Renal cortical epithelial cell (primary cell): Measurements from ENCODE around the gene KCNS1. TPM values are rescaled to one million over a fixed set of nuclear protein-coding genes. Genes with fewer than 3 reads are reported as not detected.
"Not testable (repeated sequence)": the region's sequence is repeated elsewhere in the genome, so short reads cannot be mapped to it uniquely, and the experiment has no call there.

ENCODE experiments used
- DNase-seq: peaks from one replicate; pipeline ENCODE4 v3.0.0-alpha.2; 2011; ENCODE audit warnings: low read depth
- total RNA-seq: library from RNA; depleted of rRNA; stranded (reverse); fragments of >200 nt; gene quantifications from 2 replicates; pipeline ENCODE4 v1.2.3, GENCODE V29; 2014

The KCNS1 gene, protein sequence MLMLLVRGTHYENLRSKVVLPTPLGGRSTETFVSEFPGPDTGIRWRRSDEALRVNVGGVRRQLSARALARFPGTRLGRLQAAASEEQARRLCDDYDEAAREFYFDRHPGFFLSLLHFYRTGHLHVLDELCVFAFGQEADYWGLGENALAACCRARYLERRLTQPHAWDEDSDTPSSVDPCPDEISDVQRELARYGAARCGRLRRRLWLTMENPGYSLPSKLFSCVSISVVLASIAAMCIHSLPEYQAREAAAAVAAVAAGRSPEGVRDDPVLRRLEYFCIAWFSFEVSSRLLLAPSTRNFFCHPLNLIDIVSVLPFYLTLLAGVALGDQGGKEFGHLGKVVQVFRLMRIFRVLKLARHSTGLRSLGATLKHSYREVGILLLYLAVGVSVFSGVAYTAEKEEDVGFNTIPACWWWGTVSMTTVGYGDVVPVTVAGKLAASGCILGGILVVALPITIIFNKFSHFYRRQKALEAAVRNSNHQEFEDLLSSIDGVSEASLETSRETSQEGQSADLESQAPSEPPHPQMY
- total RNA-seq, result 12.3 and 22.6 TPM in 2 replicates

DNA sequence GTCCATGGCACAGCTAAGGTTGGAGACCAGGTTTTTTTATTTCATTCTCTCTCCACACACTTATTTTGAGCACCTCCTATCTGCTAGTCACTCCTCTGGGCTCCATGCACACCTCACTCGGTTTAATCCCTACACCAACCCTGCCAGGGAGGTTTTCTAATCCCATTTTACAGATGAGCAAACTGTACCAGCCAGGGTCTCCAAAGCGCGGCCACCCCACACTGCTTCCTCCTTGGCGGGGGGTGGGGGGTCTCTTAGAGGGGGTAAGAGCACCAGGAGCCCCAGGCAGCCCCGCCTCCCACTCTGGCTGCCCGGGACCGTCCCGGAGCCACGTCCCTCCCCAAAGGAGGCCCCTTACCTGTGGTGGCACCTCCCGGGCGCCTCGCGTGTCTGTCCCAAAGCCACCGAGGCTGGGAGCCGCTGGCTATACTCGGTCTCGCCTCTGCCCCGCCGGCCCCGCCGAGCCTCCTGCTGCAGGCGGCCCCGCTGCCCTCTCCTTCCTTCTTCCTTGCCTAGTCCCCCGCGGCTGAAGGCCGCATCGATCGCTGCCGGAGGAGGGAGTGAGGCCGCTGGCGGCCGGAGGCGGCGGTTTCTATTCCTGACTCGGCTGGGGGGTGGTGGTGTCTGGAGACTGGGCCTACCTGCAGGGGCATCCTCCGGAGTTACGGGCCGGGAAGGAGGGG, at the start of gene KCNS1:
TSS of gene KCNS1 (minus strand) at position 565 of the 683 bp plus-strand sequence. CDS start 1,891 bp downstream, outside the sequence.
- no peak for DNase-seq

DNA sequence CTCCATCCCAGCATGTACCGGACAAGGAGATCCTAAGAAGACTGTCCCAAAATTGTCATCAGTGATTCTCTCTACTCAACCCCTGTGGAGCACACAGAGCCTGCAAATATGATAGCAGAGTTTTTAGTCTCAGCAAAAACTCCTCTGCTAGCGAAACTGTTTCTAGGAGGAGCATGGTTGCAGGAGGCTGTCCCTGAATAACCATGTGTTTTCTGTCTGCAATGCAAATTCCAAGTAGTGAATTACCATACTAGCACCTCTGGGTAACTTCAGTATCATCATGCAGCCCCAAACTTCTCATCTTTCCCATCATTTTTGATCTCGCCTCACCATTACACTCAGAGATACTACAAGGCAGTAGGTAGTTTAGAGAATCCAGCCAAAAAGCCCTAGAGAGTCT, 48.1 kb upstream of the KCNS1 start:
- no peak for DNase-seq

DNA sequence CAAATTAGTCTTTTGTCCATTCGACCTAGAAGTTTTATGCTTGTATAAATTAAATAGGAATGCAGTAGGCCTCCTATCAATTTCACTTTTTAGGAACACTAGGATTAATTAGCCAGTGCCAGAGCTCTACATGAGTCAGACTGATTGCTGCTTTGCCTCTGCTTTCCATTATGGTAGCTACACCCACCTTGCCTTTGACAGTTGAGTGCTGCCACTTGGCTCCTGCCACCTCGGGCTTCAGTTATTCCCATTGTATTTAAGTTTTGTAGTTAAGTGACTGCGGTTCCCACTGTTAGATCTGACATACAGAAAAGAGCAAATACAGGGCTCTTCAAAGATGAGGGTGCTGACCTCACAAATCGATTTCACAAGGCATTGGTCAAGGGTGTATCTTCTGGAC, 39.9 kb upstream of the KCNS1 start:
- no peak for DNase-seq

DNA sequence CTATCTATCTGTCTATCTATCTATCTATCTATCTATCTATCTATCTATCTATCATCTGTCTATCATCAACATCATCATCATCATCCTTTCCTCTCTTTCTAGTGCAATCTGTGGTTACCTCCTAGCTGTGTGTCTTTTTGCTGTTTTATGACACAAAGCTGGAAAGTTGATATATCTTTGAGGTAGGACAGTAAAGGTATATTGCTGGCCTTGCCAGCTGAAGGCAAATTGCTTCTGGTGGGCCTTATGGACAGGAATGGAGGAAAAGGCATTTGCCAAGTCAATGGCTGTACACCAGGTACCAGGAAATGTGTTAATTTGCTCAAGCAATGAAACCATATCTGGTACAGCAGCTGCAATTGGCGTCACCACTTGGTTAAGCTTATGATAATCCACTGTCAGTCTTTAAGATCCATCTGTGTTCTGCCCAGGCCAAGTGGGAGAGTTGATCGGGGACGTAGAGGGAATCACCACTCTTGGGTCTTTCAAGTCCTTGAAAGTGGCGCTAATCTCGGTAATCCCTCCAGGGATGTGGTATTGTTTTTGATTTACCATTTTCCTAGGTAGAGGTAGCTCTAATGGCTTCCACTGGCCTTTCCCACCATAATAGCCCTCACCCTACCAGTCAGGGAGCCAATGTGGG, 38.9 kb upstream of the KCNS1 start:
- not testable (repeated sequence) for DNase-seq

DNA sequence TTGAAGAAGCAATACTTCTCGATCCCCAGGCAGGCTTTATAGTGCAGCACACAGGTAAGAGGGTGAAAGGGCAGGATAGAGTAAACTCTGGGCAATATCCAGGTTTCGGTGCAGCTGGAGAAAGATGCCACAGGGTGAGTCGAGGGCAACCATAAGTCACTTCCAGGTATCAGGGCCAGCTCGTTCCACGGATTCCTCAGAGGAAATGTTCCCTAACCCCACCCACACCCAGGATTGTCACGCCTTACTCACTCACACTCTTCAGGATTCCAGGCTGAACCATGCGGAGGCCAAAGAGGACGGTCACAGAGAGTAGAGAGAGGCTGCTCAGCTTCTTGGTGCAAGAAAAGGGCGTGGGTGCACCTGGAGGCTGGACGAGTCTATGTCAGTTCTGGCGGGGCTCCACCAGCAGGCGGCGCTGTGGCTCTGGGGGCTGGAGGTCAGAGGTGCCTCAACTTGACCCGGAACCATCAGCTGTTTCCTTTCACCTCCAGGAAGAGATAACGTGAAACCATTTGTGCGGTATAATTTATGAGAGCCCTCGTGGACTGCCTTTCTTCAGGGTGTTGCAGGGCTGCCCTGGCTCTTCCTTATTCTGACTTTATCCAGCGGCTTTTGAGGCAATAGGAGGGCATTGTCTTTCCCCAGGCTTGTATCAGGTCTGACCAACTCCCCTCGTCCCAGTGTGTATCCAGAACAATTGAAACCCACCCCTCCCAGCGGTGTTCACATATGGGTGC, 37.8 kb upstream of the KCNS1 start:
- peak; percentile 51 for DNase-seq

DNA sequence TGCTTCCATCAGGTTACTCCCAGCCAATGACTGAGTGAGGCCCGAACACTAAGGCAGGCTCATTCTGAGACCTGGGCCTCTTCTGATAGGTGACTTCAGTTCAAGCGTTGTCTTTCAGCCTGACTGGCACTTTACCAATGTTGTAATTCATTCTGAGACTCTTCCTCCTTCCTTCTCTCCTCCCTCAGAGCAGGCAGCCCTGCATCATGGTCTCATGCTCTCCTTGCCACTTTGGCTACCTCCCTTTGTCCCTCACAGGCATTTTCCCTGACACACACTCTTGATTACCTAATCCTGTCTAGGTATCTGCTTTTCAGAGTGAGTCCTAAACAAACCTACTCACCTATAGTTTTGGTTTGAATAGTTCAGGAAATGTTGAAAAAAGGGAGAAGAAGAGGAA, 36.0 kb upstream of the KCNS1 start:
- DNase-seq, result no peak

DNA sequence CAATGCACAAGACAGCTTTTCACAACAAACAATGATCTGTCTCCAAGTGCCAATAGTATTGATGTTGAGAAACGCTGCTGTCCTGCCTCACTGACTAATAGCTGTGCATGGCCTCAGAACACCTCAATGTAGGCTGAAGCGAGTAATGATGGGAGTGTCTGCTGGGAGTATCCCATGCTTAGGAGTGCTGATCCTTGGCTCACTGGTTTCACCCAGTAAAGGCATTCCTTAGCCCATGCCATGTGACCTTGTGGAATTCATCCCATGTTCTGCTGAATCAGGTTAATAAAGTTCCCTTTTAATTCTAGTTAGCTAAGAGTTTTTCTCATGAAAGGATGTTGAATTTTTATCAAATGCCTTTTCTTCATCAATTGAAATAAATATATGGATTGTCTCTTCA, 27.2 kb upstream of the KCNS1 start:
- DNase-seq, result peak; percentile 97

DNA sequence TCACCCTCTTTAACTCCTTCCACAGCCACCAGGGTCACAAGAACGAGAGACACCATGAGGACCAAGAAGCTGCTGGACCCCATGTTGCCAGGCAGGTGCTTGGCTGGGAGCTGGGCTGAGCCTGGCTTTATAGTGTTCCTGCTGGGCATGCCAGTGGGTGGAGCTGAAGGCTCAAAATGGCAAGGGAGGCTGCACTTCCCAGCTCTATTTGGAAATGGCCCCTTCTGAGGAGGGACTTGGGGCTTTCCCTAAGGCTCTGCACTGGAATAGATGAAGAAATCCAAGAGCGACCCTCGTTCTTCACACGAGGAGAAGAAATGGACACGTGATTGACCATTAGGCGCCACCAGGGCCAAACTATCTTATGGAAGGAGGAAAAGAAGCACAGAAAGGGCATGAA, 23.4 kb upstream of the KCNS1 start, which contains the start of gene WFDC12:
TSS of gene WFDC12 (minus strand) at position 101 of the 400 bp plus-strand sequence. CDS start at position 83, 18 bp downstream.
- no peak for DNase-seq

DNA sequence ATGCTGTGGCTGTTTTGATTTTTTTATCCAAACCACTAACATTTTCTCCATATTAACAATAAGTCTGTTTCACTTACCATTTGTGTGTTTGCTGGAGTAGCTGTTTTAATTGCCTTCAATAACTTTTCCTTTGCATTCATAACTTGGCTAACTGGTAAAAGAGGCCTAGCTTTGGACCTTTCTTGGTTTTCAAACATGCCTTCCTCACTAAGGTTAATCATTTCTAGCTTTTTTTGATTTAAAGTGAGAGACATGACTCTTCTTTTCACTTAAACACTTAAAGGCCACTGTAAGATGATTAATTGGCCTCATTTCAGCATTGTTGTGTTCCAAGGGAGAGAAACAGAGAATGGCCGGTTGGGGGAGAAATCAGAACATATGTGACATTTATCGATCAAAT, 20.5 kb upstream of the KCNS1 start:
- no peak for DNase-seq

DNA sequence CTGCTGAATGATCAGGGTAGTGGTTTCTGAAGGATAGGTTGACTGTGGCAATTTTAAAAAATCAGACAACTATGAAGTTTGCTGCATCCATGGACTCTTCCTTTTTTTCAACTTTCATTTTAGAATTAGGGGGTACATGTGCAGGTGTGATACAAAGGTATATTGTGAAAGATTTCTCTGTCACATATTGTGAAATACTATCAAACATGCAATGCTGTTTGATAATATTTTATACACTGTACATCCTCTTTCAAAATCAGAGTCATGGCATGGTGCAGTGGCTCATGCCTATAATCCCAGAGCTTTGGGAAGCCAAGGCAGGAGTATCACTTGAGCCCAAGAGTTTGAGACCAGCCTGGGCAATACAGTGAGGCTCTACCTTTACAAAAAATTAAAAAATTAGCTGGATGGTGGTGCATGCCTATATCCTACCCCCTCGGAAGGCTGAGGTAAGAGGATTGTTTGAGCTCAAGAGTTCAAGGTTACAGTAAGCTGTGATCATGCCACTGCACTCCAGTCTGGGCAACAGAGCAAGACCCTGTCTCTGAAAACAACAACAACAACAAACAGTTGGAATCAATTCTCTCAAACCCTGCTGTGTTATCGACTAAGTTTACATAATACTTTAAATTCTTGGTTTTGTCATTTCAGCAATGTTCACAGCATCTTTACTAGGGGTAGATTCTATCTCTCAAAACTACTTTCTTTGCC, 18.8 kb upstream of the KCNS1 start:
- no peak for DNase-seq

DNA sequence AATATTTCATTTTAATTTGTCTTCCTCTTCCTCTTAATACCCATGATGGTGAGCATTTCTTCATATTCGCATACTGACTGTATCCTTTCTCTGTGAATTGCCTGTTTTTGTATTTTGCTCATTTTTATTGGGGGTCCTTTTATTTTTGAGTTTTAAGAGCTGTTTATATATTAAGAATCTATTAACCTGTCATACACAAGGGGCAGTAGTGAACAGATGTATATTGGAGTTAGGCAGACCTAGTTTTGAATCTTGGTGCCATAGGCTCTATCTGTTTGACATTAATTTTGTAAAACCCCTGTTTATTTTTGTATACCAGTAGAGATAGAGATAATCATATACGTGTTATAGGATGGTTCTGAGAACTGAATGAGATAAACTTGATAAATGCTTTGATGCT, 17.1 kb upstream of the KCNS1 start:
- no peak for DNase-seq

DNA sequence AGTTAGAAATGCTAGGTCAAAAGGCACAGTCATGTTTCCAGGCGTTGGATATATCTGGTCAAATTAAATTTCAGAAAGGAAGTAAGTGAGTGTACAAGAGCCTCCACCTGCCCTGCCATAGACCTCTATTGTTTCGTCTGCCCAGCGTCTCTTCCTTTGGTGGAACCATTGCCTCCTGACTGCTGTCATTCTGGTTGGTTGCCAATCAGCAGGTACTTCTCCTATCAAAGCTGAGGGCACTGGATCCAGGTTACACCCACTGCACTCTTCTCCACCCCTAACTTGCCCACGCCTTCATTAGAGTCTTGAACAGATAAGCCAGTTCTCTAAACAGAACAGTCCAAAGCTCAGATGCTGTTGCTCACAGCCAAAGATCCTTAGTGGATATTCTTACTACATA, 16.7 kb upstream of the KCNS1 start:
- DNase-seq, result no peak

DNA sequence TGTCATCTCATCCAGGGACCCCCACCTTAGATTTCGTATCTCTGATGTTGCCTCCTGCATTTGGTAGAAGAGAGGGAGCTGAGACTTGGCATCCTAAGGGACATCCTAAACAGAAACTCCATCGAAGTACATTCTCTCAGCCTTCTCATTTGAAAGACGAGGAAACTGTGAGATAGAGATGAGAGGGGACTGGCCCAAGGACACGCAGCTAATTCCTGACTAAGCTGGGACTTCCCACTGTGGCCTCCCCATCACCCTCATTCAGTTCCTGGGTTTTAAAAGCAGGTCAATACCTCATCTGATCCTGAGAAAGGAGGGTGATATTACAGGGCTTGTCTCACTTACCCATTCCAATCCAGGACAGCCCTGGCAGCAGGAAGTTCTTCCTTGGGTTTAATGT, 14.9 kb upstream of the KCNS1 start:
- no peak for DNase-seq

DNA sequence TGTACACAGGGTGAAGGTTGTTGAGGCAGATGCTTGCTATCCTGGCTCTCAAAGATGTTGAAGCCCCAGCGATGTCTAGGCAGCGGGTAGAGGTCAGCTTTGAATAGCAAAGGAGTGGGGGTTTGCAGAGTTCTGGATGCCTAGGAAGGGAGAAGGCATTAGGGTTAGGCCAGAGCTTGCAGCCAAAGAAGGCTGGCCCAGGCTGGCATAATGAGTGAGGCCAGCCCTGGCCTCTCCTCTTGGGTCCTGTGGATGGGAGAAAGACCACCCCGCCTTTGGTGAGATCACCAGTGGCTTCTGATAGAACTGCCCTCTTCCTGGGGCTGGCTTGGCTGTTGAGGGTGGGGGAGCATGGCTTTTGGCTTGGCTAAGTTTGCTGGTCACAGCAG, 14.5 kb upstream of the KCNS1 start:
- no peak for DNase-seq

DNA sequence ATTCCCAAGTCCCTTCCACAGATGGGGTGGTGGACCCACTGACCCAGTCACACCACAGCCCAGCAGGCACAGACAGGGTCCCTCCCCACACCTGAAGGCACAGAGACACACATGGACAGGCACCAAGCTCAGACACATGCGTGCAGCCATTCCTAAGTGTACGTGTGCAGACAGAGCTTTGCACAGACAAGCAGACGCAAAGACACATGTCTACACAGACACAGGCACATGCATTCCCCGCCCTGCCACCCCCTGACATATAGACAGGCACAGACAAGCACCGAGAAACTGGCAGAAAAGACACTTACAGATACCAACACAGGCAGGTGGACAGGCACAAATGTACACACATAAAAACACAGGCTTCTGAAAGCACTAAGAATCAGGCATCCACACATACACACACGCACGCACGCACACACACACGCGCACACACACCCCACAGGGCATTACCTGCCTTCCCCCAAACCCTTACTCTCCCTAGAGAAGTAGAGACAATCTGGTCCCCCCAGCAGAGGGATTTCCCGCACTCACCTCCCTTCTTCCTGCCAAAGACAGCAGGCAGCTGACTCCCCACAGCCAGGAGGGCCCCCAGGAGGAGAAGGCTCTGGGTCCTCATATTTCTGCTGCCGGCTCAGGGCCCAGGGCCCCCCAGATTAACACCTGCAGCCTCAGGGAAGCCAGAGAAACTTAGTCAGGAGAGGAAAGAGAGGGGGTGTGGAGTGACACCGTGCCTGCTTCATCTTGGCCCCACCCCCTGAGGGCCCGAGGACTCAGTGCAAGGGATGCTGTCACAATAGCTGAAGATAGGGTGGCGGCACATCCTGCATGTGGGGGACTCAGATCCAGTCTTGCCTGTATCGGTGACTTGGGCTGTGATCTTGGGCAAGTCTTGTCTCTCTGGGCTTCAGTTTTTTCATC, 13.8 kb upstream of the KCNS1 start, which contains the start of gene WFDC5:
TSS of gene WFDC5 (minus strand) at position 710 of the 921 bp plus-strand sequence. CDS start at position 619, 91 bp downstream.
- no peak for DNase-seq

DNA sequence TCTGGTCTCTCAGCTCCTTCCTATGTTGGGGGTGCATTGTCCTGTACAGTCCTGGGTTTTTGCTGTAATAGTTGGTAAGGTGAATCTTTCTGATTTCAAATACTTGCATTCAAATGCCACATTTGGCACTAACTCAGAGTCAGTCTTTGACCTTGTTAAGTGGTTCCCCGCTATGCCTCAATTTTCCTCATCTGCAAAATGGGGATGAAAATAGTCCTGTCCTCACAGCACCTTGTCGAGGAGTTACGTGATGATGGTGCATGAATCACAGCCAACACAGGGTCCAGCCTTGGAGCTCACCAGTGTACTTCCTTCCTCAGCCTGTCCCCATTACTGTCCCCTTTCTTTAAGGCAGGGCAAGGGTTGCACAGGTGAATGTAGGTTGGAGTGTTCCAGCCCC, 12.9 kb upstream of the KCNS1 start:
- DNase-seq, result no peak

DNA sequence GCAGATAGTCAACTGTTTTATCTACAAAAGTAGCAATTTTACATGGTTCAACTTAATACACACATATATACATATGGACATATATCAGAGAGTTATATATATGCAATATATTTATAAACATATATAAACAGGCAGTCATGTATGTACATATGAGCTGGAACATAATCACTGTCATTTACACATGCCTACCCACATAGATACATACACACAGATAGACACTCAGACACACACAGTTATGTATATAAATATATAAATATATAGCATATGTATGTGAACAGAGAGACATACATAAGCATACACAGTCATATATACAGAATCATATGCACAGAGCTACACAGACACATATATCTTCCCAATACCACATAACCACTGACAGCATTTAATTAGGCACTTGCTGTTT, 11.8 kb upstream of the KCNS1 start:
- no peak for DNase-seq

DNA sequence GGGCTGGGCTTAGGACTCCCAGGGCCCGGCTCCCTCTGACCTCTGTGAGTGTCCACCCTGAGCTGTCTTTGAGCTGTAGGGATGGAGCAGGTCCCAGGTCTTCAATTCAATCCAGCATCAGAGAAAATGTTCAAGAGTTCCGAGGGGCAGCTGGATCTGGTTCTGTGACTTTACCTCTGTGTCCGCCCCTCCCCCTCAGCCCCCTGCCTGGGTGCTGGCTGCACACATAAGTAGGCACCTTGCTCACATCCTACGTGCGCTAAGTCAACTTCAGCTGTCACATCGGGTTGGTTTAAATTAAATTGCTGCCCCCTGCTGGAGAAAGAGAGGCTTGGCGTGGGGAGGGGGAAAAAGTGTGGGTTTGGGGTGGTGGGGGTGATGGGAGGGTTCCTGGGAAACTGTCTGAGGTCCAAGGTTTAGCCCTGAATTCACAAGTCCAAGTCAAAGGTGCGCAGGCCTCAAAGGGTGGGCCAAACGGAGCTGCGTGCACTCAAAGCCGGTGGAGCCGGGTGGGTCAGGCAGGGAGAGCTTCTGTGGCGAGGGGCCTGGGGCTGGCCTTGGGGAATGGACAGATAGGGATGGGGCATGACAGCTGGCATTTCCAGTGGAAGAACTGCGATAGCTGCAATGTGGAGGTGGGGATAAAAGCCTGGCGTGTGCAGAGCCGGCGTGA, 11.0 kb upstream of the KCNS1 start:
- DNase-seq, result no peak

DNA sequence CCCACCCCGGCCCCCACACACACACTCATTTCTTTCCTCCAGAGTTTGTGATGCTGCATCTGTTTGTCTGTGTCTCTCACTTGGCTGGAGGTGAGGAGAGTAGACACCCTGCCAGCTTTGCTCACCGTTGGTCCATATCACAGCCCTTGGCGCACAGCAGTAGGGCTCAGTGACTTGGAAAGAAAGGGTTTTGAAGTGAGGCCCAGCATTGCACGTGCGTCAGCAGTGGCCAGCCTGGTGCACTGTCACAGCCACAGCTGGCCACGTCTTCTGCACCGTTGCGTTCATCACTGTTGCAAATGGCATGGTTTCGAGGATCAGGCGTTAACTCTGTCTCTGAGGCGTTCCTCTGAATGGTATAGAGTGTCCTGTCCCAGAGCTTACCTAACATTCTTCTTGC, 10.4 kb upstream of the KCNS1 start:
- DNase-seq, result no peak
